Smooth muscle cell (in vitro differentiated cells): ENCODE measurements around the gene RPS6KA6. TPM values are rescaled to one million over a fixed set of nuclear protein-coding genes. Genes with fewer than 3 reads are reported as not detected.
A peak's percentile ranks its signal among the peaks of the same experiment; 100 is the strongest.

ENCODE experiments used
- DNase-seq: peaks from one replicate; lab custom pipeline; 2025; ENCODE audit not compliant: unreplicated experiment; lab: John Stamatoyannopoulos, UW
- H2AFZ ChIP-seq: fragments of 200-600 bp; sonication (generic); 2 replicates; pipeline ENCODE4 v1.6.0; 2016; ENCODE audit warnings: antibody characterized with exemption, low read depth, mild to moderate bottlenecking
- H3F3A ChIP-seq: fragments of 200-600 bp; sonication (generic); 2 replicates; pipeline ENCODE4 v1.6.0; 2017; ENCODE audit warnings: antibody characterized with exemption, low read depth
- H3K27ac ChIP-seq: fragments of 200-600 bp; sonication (generic); 2 replicates; pipeline ENCODE4 v1.5.1; 2016; ENCODE audit warnings: low read depth, mild to moderate bottlenecking
- H3K27me3 ChIP-seq: fragments of 200-600 bp; sonication (generic); 2 replicates; pipeline ENCODE4 v1.6.1; 2016; ENCODE audit warnings: low read depth, mild to moderate bottlenecking
- H3K36me3 ChIP-seq: fragments of 200-600 bp; sonication (generic); 2 replicates; pipeline ENCODE4 v1.5.1; 2016; ENCODE audit warnings: low read depth
- H3K4me1 ChIP-seq: fragments of 200-600 bp; sonication (generic); 2 replicates; pipeline ENCODE4 v1.5.1; 2016; ENCODE audit warnings: low read depth
- H3K4me2 ChIP-seq: fragments of 200-600 bp; sonication (generic); 2 replicates; pipeline ENCODE4 v1.6.0; 2016; ENCODE audit warnings: mild to moderate bottlenecking
- H3K4me3 ChIP-seq: fragments of 200-600 bp; sonication (generic); 2 replicates; pipeline ENCODE4 v1.5.1; 2016; ENCODE audit warnings: mild to moderate bottlenecking
- H3K79me2 ChIP-seq: fragments of 200-600 bp; sonication (generic); 2 replicates; pipeline ENCODE4 v1.6.0; 2016; ENCODE audit warnings: low read depth, mild to moderate bottlenecking
- H3K9ac ChIP-seq: fragments of 200-600 bp; sonication (generic); 2 replicates; pipeline ENCODE4 v1.6.0; 2016; ENCODE audit warnings: low read depth
- H3K9me3 ChIP-seq: fragments of 200-600 bp; sonication (generic); replicated peaks from 2 replicates; pipeline ENCODE4 v1.5.1; 2016; ENCODE audit warnings: low read depth
- H4K20me1 ChIP-seq: fragments of 200-600 bp; sonication (generic); 2 replicates; pipeline ENCODE4 v1.6.0; 2016; ENCODE audit warnings: low read depth
- WGBS: methylation state at CpG from one replicate; pipeline ENCODE4 v1.1.7; 2016; ENCODE audit warnings: low lambda C conversion rate; 5-methylcytosine and 5-hydroxymethylcytosine counted together
- microRNA-seq: library from miRNA; unstranded; fragments of <30 nt; microRNA quantifications from one replicate; pipeline ENCODE4, GENCODE V29; 2016; ENCODE audit warnings: borderline number of aligned reads
- polyA plus RNA-seq: library from polyadenylated mRNA; unstranded; fragments of >200 nt; fragmentation: Nextera tagmentation; extraction: Ambion mirVana; gene quantifications from 2 replicates; pipeline ENCODE4 v1.2.1, GENCODE V29; 2016
- small RNA-seq: library from RNA; depleted of rRNA; stranded (forward); fragments of <200 nt; gene quantifications from one replicate; pipeline ENCODE3, GENCODE V24; 2014
- total RNA-seq: library from RNA; depleted of rRNA; stranded (reverse); fragments of >200 nt; gene quantifications from 2 replicates; pipeline ENCODE4 v1.2.3, GENCODE V29; 2014
- TF ChIP-seq, protein P1 (sequence below): fragments of 200-600 bp; sonication (generic); IDR thresholded peaks from 2 replicates; pipeline ENCODE4 v1.5.1; 2017; ENCODE audit warnings: borderline replicate concordance, mild to moderate bottlenecking, antibody characterized with exemption; ENCODE audit not compliant: insufficient read depth, poor library complexity, severe bottlenecking

The RPS6KA6 gene
- total and polyA plus RNA-seq, 2 experiments from 2014 or later, result 0.98 to 4.4 TPM

DNA sequence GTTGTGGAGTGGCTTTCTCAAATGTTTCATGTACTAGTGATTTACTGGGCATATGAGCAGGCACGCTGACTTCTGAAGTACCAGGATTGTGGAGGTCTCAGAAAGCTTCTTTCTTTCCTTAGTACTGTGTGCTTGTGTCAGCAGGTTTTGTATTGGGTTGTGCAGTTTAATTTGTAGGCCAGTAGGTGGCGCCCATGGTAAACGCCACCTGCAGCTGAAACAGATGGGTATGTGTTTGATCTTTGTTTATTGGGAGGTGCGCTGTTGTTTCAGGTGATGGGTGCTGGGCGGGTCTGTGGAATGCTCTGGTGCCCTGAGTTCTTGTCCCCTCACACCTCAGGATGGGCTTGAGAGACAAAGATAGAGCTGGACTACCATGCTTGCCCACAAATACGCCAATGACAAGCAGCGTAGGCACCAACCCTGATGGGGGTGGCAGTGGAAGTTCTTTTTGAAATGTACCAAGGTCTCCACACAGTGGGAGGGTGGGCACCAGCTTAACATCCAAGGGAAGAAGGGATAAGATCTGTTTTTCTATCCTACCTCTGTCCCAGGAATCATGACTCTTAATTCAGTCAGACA lies 141.5 kb downstream of the RPS6KA6 start:
- H3K27ac ChIP-seq, result no peak overlapping the region
- H3K79me2 ChIP-seq, result no peaks in the 10 kb centered on the region
- H2AFZ ChIP-seq, result no peak overlapping the region
- no peaks in the 10 kb centered on the region for H3K9me3 ChIP-seq
- no peaks in the 10 kb centered on the region for H3K27me3 ChIP-seq
- no peaks in the 10 kb centered on the region for H4K20me1 ChIP-seq
- no peak overlapping the region for H3K9ac ChIP-seq
- H3K36me3 ChIP-seq, result no peaks in the 10 kb centered on the region
- H3F3A ChIP-seq, result no peaks in the 10 kb centered on the region
- H3K4me3 ChIP-seq, result no peak overlapping the region
- 32% methylated on average over 7 of the region's 7 CpGs for WGBS
- DNase-seq, result no peak
- TF ChIP-seq, protein P1, sequence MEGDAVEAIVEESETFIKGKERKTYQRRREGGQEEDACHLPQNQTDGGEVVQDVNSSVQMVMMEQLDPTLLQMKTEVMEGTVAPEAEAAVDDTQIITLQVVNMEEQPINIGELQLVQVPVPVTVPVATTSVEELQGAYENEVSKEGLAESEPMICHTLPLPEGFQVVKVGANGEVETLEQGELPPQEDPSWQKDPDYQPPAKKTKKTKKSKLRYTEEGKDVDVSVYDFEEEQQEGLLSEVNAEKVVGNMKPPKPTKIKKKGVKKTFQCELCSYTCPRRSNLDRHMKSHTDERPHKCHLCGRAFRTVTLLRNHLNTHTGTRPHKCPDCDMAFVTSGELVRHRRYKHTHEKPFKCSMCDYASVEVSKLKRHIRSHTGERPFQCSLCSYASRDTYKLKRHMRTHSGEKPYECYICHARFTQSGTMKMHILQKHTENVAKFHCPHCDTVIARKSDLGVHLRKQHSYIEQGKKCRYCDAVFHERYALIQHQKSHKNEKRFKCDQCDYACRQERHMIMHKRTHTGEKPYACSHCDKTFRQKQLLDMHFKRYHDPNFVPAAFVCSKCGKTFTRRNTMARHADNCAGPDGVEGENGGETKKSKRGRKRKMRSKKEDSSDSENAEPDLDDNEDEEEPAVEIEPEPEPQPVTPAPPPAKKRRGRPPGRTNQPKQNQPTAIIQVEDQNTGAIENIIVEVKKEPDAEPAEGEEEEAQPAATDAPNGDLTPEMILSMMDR, result peak; percentile 60
- no peak overlapping the region for H3K4me2 ChIP-seq
- no peaks in the 10 kb centered on the region for H3K4me1 ChIP-seq

DNA sequence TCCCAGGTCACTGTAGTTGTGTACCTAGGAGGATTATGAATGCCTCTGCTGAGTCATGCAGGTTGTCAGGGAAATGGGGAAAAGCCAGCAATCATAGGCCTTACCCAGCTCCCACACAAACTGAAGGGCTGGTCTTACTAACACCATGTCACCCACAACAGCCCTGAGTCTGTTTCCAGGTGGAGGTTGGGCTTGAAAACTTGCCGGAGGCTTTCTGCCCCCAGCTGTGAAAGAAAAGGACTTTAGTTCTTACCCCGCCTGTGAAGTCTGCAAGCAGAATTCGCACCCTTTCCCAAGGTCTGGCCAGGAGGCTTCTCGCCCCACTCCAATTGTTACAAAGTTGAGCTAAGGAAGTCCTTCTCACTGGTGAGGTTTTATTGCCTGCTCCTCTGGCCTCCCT lies 143.9 kb downstream of the RPS6KA6 start:
- H3K27me3 ChIP-seq, result no peaks in the 10 kb centered on the region
- no peaks in the 10 kb centered on the region for H4K20me1 ChIP-seq
- H3F3A ChIP-seq, result no peaks in the 10 kb centered on the region
- no peaks in the 10 kb centered on the region for H3K36me3 ChIP-seq
- DNase-seq, result no peak
- H3K4me1 ChIP-seq, result no peaks in the 10 kb centered on the region
- 69% methylated on average over 4 of the region's 4 CpGs for WGBS
- TF ChIP-seq, protein P1, result no peak
- H3K9ac ChIP-seq, result no peak overlapping the region
- H3K4me3 ChIP-seq, result no peak overlapping the region
- no peaks in the 10 kb centered on the region for H3K9me3 ChIP-seq
- H3K79me2 ChIP-seq, result no peaks in the 10 kb centered on the region
- H2AFZ ChIP-seq, result no peak overlapping the region
- no peak overlapping the region for H3K27ac ChIP-seq
- H3K4me2 ChIP-seq, result no peak overlapping the region

Small RNA genes within 50 kb of the gene (microRNA-seq; reads per million reads assigned to microRNA genes)
- not detected for gene MIR548I4

Small RNA genes within 50 kb of the gene (small RNA-seq; reads per million reads assigned to genes)
- not detected for gene MIR548I4
